ENCODE measurements around the gene TMEM175. TPM values are rescaled to one million over a fixed set of nuclear protein-coding genes. Genes with fewer than 3 reads are reported as not detected.

TMEM175 gene
- total and polyA plus RNA-seq, 9 of the 15 experiments (the other 6 are each of a cell fraction or from before 2014, with no cell fraction given) = 0.13 to 30.9 (median 9.4) TPM

DNA sequence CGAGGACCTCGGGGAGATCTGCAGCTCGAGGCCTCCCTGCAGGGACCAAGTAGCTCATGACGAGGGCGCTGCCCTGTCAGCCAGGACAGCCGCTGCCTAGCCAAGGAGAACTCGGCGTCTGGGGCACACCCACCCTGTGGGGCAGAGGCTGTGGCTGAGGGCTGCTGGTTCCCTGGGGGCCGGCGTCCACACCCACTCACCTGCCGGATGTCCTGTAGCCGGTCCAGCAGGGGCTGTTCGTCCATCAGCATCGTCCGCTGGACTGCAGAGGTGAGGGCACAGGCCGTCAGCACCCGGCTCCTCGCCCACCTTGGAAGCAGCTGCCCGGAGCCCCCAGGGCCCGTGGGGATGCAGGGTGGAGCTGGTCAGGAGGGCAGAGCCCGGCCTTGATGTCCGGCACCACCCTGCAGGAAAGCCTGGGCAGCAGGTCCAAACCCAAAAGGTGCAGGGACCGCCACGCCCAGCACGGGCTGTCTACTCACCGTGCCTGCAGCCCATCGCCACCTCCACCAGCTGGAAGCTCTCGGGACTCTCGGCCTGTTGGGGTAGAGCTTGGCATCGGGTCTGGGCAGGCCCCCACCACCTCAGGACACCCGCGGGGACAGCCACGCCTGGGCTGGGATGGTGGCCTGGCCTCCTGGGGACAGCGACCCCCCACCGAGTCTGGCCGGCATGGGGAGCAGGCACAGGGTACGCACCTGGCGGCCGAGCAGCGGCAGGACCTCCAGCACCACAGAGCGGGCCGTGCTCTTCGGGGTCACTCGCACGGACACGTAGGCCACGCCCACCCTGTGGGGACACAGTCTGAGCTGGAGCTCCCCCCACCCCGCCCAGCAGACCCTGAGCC, 34.2 kb downstream of the TMEM175 start:
- peaks cover 0 to 57% of the 10 kb centered on the region in 2 experiments; a peak in 3 of 5 replicates for H3K4me1 ChIP-seq (replicated peaks in 1 of 2; ENCODE audit: control insufficient read depth in 2 of 2, insufficient read depth in 2 of 2, low read length in 2 of 2)
- H3K27me3 ChIP-seq (ENCODE audit: control insufficient read depth in 2 of 2, insufficient read depth in 2 of 2, low read length in 2 of 2) = no peaks in the 10 kb centered on the region
- DNase-seq (ENCODE audit: extremely low read depth in 1 of 4, low spot score in 3 of 4) (no peak), FAIRE-seq (no peak), ATAC-seq (no peak)
- WGBS (ENCODE audit: insufficient coverage, low coverage, missing lambda C conversion rate) = 89% methylated on average over 29 of the region's 48 CpGs
- intact Hi-C loops (cut with micrococcal nuclease) (no loop called here), in situ Hi-C loops (cut with MboI) (no loop called here)
- H2AFZ ChIP-seq (ENCODE audit: low read depth, low read length) = no peak overlapping the region
- H3K4me2 ChIP-seq (ENCODE audit: insufficient read depth, low read length) = no peak overlapping the region
- peaks cover 26% of the 10 kb centered on the region; the same call in 1 of the 3 replicates for H3K36me3 ChIP-seq (ENCODE audit: control insufficient read depth, insufficient read depth, low read length)
- no peaks in the 10 kb centered on the region for H3K9me3 ChIP-seq (replicated peaks; ENCODE audit: control insufficient read depth, insufficient read depth, low read depth, low read length)
- H3K27ac ChIP-seq (ENCODE audit: extremely low read depth, low read depth, low read length) = no peak overlapping the region
- H3K9ac ChIP-seq (ENCODE audit: insufficient read depth in 1 of 2, low read depth in 2 of 2, low read length in 2 of 2) = no peak overlapping the region
- CTCF ChIA-PET (ENCODE audit: low intra/inter-chr PET ratio) = no interaction called here
- no peak for TF ChIP-seq ZNF12 (CRISPR knock-in tag; IDR thresholded peaks at IDR 0.05)
- TF ChIP-seq PYGO2 (tag; IDR thresholded peaks at IDR 0.05) = no peak
- no peak for TF ChIP-seq SAFB (IDR thresholded peaks at IDR 0.05; ENCODE audit: borderline replicate concordance, low read depth, low read length)
- TF ChIP-seq, protein P1, sequence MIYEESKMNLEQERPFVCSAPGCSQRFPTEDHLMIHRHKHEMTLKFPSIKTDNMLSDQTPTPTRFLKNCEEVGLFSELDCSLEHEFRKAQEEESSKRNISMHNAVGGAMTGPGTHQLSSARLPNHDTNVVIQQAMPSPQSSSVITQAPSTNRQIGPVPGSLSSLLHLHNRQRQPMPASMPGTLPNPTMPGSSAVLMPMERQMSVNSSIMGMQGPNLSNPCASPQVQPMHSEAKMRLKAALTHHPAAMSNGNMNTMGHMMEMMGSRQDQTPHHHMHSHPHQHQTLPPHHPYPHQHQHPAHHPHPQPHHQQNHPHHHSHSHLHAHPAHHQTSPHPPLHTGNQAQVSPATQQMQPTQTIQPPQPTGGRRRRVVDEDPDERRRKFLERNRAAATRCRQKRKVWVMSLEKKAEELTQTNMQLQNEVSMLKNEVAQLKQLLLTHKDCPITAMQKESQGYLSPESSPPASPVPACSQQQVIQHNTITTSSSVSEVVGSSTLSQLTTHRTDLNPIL (CRISPR knock-in tag; IDR thresholded peaks at IDR 0.05) = no peak
- no peak for TF ChIP-seq TEAD2 (tag; IDR thresholded peaks at IDR 0.05)
- BruUV-seq (replicated peaks) = no TSS peak
- H3K79me2 ChIP-seq (ENCODE audit: control insufficient read depth, insufficient read depth, low read length) = no peaks in the 10 kb centered on the region
- POLR2A ChIA-PET = no interaction called here
- no peaks in the 10 kb centered on the region for H4K20me1 ChIP-seq (replicated peaks; ENCODE audit: control insufficient read depth, insufficient read depth, low read length)
- no peak overlapping the region for H3K4me3 ChIP-seq
- H3K9me1 ChIP-seq (ENCODE audit: control insufficient read depth, insufficient read depth, low read length) = no peaks in the 10 kb centered on the region

Data from K562 (cell line).